HepG2 (cell line): ENCODE data around the gene UBTD2. TPM values are rescaled to one million over a fixed set of nuclear protein-coding genes. Genes with fewer than 3 reads are reported as not detected.

Source experiments
- ATAC-seq: fragments of 200-7000 bp; cut with Tn5 transposase; 3 replicates; pipeline ENCODE4 v1.9.1; 2020; ENCODE audit warnings: mild to moderate bottlenecking, moderate library complexity
- BruUV-seq: library from RNA; stranded (reverse); fragments of 400-500 nt; replicated peaks from 2 replicates; lab custom pipeline; 2021; lab: Mats Ljungman, UMichigan
- CTCF ChIA-PET: fragments of 300-600 bp; formaldehyde crosslinking; extraction: SDS; loops from one replicate; lab custom pipeline; 2021; ENCODE audit warnings: low total read pairs, inconsistent platforms, low intra/inter-chr PET ratio; lab: Yijun Ruan, JAX
- POLR2A ChIA-PET: fragments of 350-600 bp; sonication (Branson Sonifier 250); formaldehyde crosslinking; loops from one replicate; lab custom pipeline; 2020; ENCODE audit warnings: antibody characterized with exemption, inconsistent platforms; lab: Yijun Ruan, JAX
- DNase-seq: peaks from one replicate; pipeline ENCODE4 v3.0.0-alpha.2; 2015; ENCODE audit warnings: low spot score
- FAIRE-seq: peaks from 3 replicates; lab custom pipeline; 2011; peaks lifted over from hg19 to GRCh38; lab: Jason Lieb, UNC
- H2AFZ ChIP-seq: one replicate; pipeline ENCODE4 v1.6.1; 2011; ENCODE audit warnings: low read length, inconsistent platforms
- H3K27ac ChIP-seq: fragments of 300-600 bp; 3 replicates; pipeline ENCODE4 v1.8.0; 2011; ENCODE audit warnings: mixed run types, mild to moderate bottlenecking, mixed read lengths, low read length, inconsistent platforms; ENCODE audit not compliant: insufficient read depth; ENCODE audit errors: extremely low read length
- H3K27me3 ChIP-seq, 2 experiments: fragments of 200-600 bp in 1 of 2; 2 replicates in 1 of 2; 3 replicates in 1 of 2; pipeline versions ENCODE4 v1.6.0 to v1.8.0; 2011; ENCODE audit warnings: low read length in 2 of 2, mild to moderate bottlenecking in 2 of 2, moderate library complexity in 2 of 2, inconsistent platforms in 1 of 2; ENCODE audit not compliant: insufficient read depth in 2 of 2, control insufficient read depth in 1 of 2
- H3K36me3 ChIP-seq, 2 experiments: fragments of 200-600 bp in 1 of 2; replicated peaks in 1 of 2; 2 replicates in 1 of 2; 3 replicates in 1 of 2; pipeline versions ENCODE4 v1.5.1 to v1.8.0; 2011; ENCODE audit warnings: low read length in 2 of 2, inconsistent platforms in 1 of 2; ENCODE audit not compliant: insufficient read depth in 2 of 2, control insufficient read depth in 1 of 2
- H3K4me1 ChIP-seq: 2 replicates; pipeline ENCODE4 v1.5.1; 2012; ENCODE audit warnings: low read length, inconsistent platforms; ENCODE audit not compliant: insufficient read depth
- H3K4me2 ChIP-seq: 2 replicates; pipeline ENCODE4 v1.6.0; 2011; ENCODE audit warnings: low read depth, low read length, inconsistent platforms
- H3K4me3 ChIP-seq, 3 experiments: fragments of 200-600 bp in 1 of 3; sonication (generic), shearing (Covaris generic) in 1 of 3; replicated peaks in 1 of 3; 2 replicates each; pipeline ENCODE4 v1.5.1; 2011 to 2016; ENCODE audit warnings: low read length in 3 of 3, inconsistent platforms in 2 of 3, low read depth in 2 of 3, mild to moderate bottlenecking in 2 of 3, control low read depth in 1 of 3, mixed read lengths in 1 of 3; ENCODE audit not compliant: insufficient read depth in 1 of 3
- H3K79me2 ChIP-seq: one replicate; pipeline ENCODE4 v1.6.1; 2011; ENCODE audit warnings: low read length, inconsistent platforms; ENCODE audit not compliant: insufficient read depth
- H3K9ac ChIP-seq: 2 replicates; pipeline ENCODE4 v1.6.0; 2011; ENCODE audit warnings: mild to moderate bottlenecking, low read depth, low read length, inconsistent platforms; ENCODE audit not compliant: insufficient read depth
- H3K9me3 ChIP-seq: 2 replicates; pipeline ENCODE4 v1.5.1; 2012; ENCODE audit warnings: mild to moderate bottlenecking, low read length
- H4K20me1 ChIP-seq: 2 replicates; pipeline ENCODE4 v1.6.0; 2011; ENCODE audit warnings: inconsistent platforms, mild to moderate bottlenecking, low read length, moderate library complexity; ENCODE audit not compliant: insufficient read depth
- AGO2 ChIP-seq: fragments of 200-400 bp; formaldehyde crosslinking; optimal IDR thresholded peaks from 2 replicates; pipeline ENCODE3; 2017; ENCODE audit warnings: mild to moderate bottlenecking, low read depth, low read length, moderate library complexity
- FIP1L1 ChIP-seq: fragments of 200-400 bp; formaldehyde crosslinking; IDR thresholded peaks from 2 replicates; pipeline ENCODE4 v1.6.1; 2018; ENCODE audit warnings: low read depth, mild to moderate bottlenecking, low read length, moderate library complexity, borderline replicate concordance; ENCODE audit not compliant: insufficient read depth
- HNF4A ChIP-seq: sonication (generic); formaldehyde crosslinking; IDR thresholded peaks from 2 replicates; pipeline ENCODE4 v1.4.0; 2020; ENCODE audit warnings: missing genetic modification reagents
- NFRKB ChIP-seq: fragments of 450-650 bp; IDR thresholded peaks from 2 replicates; pipeline ENCODE4 v1.6.1; 2017
- PCBP1 ChIP-seq: fragments of 200-400 bp; formaldehyde crosslinking; IDR thresholded peaks from 2 replicates; pipeline ENCODE4 v1.6.1; 2017; ENCODE audit warnings: mild to moderate bottlenecking, low read depth, low read length, borderline replicate concordance
- PHF21A ChIP-seq: sonication (generic); formaldehyde crosslinking; IDR thresholded peaks from 2 replicates; pipeline ENCODE4 v1.5.0; 2020; ENCODE audit warnings: mild to moderate bottlenecking, missing genetic modification reagents
- ZNF160 ChIP-seq: sonication (generic); formaldehyde crosslinking; IDR thresholded peaks from 2 replicates; pipeline ENCODE4 v1.8.0; 2022; ENCODE audit warnings: mild to moderate bottlenecking, inconsistent platforms, missing genetic modification reagents
- ZNF333 ChIP-seq: sonication (generic); formaldehyde crosslinking; IDR thresholded peaks from 2 replicates; pipeline ENCODE4 v1.4.0; 2020; ENCODE audit warnings: mild to moderate bottlenecking, missing genetic modification reagents, borderline replicate concordance
- ZNF678 ChIP-seq: sonication (generic); formaldehyde crosslinking; IDR thresholded peaks from 2 replicates; pipeline ENCODE4 v1.4.0; 2020; ENCODE audit warnings: mild to moderate bottlenecking, missing genetic modification reagents
- WGBS: methylation state at CpG from one replicate; pipeline ENCODE4 v1.1.6; 2017; ENCODE audit warnings: low lambda C conversion rate; 5-methylcytosine and 5-hydroxymethylcytosine counted together
- in situ Hi-C: cut with HindIII; loops from 2 replicates; pipeline ENCODE4 v1.10.0; 2017; ENCODE audit warnings: low pct_unique_long_range_greater_than_20kb; ENCODE audit not compliant: extremely low pct_ligation_motif_present
- intact Hi-C: fragments of 100-400 bp; cut with micrococcal nuclease; formaldehyde crosslinking; loops from one replicate; pipeline ENCODE4 v1.10.0; 2022; ENCODE audit not compliant: unreplicated experiment
- polyA plus RNA-seq, 8 experiments: library from polyadenylated mRNA; depleted of rRNA in 3 of 8; stranded (reverse) in 7 of 8; unstranded in 1 of 8; fragments of >200 nt; fragmentation: Illumina TruSeq in 4 of 8; extraction: Trizol in 4 of 8; gene quantifications; 2 replicates each; pipeline versions ENCODE4 v1.2.1 to v1.2.3, GENCODE V29; 2011 to 2016; ENCODE audit warnings: low read depth in 4 of 8, missing spikeins in 1 of 8, mixed read lengths in 1 of 8; ENCODE audit not compliant: insufficient read depth in 1 of 8
- total RNA-seq, 5 experiments: library from RNA; depleted of rRNA; stranded (reverse); fragments of >200 nt; fragmentation: Illumina TruSeq; extraction: Trizol; gene quantifications; 2 replicates each; pipeline ENCODE4 v1.2.3, GENCODE V29; 2016; ENCODE audit warnings: low read depth in 1 of 5
- TF ChIP-seq, protein P1 (sequence below): sonication (generic); formaldehyde crosslinking; IDR thresholded peaks from 2 replicates; pipeline ENCODE4 v1.4.0; 2020; ENCODE audit warnings: missing genetic modification reagents
- TF ChIP-seq, protein P2 (sequence below): sonication (generic); formaldehyde crosslinking; IDR thresholded peaks from 2 replicates; pipeline ENCODE4 v1.4.0; 2020; ENCODE audit warnings: missing genetic modification reagents, borderline replicate concordance

The UBTD2 gene
- total and polyA plus RNA-seq, 2 of the 13 experiments (the other 11 are each of a cell fraction or from before 2014, with no cell fraction given) = 15.2 to 24.1 TPM

DNA sequence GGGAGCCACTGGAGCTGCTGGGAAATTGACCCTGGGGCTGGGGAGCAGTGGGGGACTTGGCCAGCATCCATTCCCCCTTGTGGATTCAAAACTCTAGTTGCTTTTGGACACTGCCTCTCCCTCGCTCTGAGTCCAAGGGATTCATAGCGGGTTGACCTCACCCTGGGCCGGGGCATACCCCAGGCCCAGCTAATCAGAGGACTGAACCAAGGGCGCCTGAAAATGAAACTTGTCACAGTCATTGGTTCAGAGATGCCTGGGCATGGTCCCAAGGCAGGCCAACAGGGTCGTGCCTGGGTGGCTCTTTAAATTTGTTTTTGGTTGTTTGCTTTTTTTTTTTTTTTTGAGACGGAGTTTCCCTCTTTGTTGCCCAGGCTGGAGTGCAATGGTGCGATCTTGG lies 118.1 kb downstream of the UBTD2 start:
- Histone ChIP-seq H3K27me3 (no peaks in the 10 kb centered on the region), H3K9ac (peak overlapping the region; percentile 56), H2AFZ (no peak overlapping the region), H4K20me1 (no peaks in the 10 kb centered on the region), H3K79me2 (no peaks in the 10 kb centered on the region), H3K4me3 (peak overlapping the region in 1 of 3 experiments; percentile 68; a peak in 3 of 6 replicates), H3K36me3 (no peaks in the 10 kb centered on the region), H3K4me1 (peaks cover 46% of the 10 kb centered on the region), H3K27ac (peak overlapping the region; percentile 77), H3K9me3 (no peaks in the 10 kb centered on the region), H3K4me2 (peak overlapping the region; percentile 94)
- FAIRE-seq (no peak), DNase-seq (no peak), ATAC-seq (peak; percentile 48)
- ChIA-PET CTCF (no interaction called here), POLR2A (interaction anchor here (0.8 to 4.9 kb wide), 8 partner anchors 9 to 160 kb away, joined by 3 to 65 read pairs (median 4); partner anchors contain the start of genes FBXW11 and STK10)
- TF ChIP-seq HNF4A (CRISPR knock-in tag) (0 out of 2 replicates have a peak, but pooled peaks have one; percentile 15), NFRKB (no peak)
- TF ChIP-seq, protein P1, sequence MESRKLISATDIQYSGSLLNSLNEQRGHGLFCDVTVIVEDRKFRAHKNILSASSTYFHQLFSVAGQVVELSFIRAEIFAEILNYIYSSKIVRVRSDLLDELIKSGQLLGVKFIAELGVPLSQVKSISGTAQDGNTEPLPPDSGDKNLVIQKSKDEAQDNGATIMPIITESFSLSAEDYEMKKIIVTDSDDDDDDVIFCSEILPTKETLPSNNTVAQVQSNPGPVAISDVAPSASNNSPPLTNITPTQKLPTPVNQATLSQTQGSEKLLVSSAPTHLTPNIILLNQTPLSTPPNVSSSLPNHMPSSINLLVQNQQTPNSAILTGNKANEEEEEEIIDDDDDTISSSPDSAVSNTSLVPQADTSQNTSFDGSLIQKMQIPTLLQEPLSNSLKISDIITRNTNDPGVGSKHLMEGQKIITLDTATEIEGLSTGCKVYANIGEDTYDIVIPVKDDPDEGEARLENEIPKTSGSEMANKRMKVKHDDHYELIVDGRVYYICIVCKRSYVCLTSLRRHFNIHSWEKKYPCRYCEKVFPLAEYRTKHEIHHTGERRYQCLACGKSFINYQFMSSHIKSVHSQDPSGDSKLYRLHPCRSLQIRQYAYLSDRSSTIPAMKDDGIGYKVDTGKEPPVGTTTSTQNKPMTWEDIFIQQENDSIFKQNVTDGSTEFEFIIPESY (CRISPR knock-in tag) = peak; percentile 93
- in situ Hi-C loops (no loop called here), intact Hi-C loops (loop anchor here (2.0 kb wide), 1 partner anchor 23 kb away; the partner anchor contains the start of gene STK10)
- 70% methylated on average over 4 of the region's 7 CpGs for WGBS
- no TSS peak for BruUV-seq

DNA sequence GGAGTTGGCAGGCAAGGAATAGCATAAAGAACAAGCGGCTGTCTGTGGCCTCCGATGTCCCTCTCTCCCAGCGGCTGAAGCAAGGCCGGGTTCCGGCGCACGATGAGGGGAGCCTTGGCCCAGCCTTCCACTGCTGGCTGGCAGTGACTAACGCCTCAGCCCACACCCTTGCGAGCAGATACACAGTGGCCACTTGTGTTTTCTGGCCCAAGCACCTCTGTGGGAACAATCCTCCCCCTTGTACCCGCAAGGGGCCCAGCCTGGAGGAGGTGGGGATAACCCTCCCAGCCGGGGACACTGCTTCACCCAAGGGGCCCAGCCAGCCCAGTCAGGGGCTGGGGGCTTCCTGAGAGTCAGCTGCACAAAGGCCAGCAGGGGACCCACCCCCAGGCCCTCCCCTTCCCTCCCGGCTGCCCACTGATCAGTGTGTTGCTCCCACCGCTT lies 118.8 kb downstream of the UBTD2 start:
- Histone ChIP-seq H2AFZ (no peak overlapping the region), H3K4me3 (peak overlapping the region; percentile 35 to 68 (median 55)), H4K20me1 (no peaks in the 10 kb centered on the region), H3K36me3 (no peaks in the 10 kb centered on the region), H3K9me3 (no peaks in the 10 kb centered on the region), H3K27ac (peak overlapping the region; percentile 77), H3K9ac (peak overlapping the region; percentile 56), H3K79me2 (no peaks in the 10 kb centered on the region), H3K4me2 (peak overlapping the region; percentile 94), H3K4me1 (peaks cover 46% of the 10 kb centered on the region), H3K27me3 (no peaks in the 10 kb centered on the region)
- CTCF ChIA-PET = no interaction called here
- in situ Hi-C loops (no loop called here), intact Hi-C loops (loop anchor here (1.0 to 2.0 kb wide), 2 partner anchors 10 to 24 kb away; partner anchors contain the start of gene STK10)
- DNase-seq (peak; percentile 58), ATAC-seq (peak; percentile 85), FAIRE-seq (no peak)
- no CpG with 5 or more reads among the region's 13 CpGs for WGBS
- POLR2A ChIA-PET = interaction anchor here (0.6 to 4.9 kb wide), 9 partner anchors 10 to 560 kb away, joined by 3 to 65 read pairs (median 4); partner anchors contain the start of genes FBXW11 and STK10
- BruUV-seq = no TSS peak
- TF ChIP-seq, protein P2, sequence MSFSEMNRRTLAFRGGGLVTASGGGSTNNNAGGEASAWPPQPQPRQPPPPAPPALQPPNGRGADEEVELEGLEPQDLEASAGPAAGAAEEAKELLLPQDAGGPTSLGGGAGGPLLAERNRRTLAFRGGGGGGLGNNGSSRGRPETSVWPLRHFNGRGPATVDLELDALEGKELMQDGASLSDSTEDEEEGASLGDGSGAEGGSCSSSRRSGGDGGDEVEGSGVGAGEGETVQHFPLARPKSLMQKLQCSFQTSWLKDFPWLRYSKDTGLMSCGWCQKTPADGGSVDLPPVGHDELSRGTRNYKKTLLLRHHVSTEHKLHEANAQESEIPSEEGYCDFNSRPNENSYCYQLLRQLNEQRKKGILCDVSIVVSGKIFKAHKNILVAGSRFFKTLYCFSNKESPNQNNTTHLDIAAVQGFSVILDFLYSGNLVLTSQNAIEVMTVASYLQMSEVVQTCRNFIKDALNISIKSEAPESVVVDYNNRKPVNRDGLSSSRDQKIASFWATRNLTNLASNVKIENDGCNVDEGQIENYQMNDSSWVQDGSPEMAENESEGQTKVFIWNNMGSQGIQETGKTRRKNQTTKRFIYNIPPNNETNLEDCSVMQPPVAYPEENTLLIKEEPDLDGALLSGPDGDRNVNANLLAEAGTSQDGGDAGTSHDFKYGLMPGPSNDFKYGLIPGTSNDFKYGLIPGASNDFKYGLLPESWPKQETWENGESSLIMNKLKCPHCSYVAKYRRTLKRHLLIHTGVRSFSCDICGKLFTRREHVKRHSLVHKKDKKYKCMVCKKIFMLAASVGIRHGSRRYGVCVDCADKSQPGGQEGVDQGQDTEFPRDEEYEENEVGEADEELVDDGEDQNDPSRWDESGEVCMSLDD (CRISPR knock-in tag) = peak; percentile 72; the same call in 1 of the 2 replicates
- TF ChIP-seq ZNF160 (no peak), PCBP1 (0 out of 2 replicates have a peak, but pooled peaks have one; percentile 58), AGO2 (peak; percentile 46), ZNF333 (CRISPR knock-in tag) (no peak), FIP1L1 (0 out of 2 replicates have a peak, but pooled peaks have one; percentile 43), ZNF678 (CRISPR knock-in tag) (no peak), PHF21A (CRISPR knock-in tag) (peak; percentile 22; the same call in 1 of the 2 replicates)
